Measurements from ENCODE around the gene GAPT. TPM values are rescaled to one million over a fixed set of nuclear protein-coding genes. Genes with fewer than 3 reads are reported as not detected.
A peak's percentile ranks its signal among the peaks of the same experiment; 100 is the strongest.

The GAPT gene
- total RNA-seq, 1 donor from 2014 or later, result 39.8 TPM

- ATAC-seq (ENCODE audit: low read depth) (peak; percentile 87), DNase-seq (no peak)
- peaks cover 3% of the 10 kb centered on the region for H3K36me3 Mint-ChIP-seq (ENCODE audit: low read depth)
- CTCF ChIA-PET, result interaction anchor here (1.1 to 2.2 kb wide), 4 partner anchors 28 to 344 kb away, joined by 4 to 8 read pairs (median 4); partner anchors contain the start of gene PLK2
- POLR2A ChIA-PET, result interaction anchor here (0.7 to 2.5 kb wide), 11 partner anchors 10 to 543 kb away, joined by 3 to 11 read pairs (median 5); partner anchors contain the start of genes GAPT and RAB3C
- peak overlapping the region; percentile 78 for H3K27ac Mint-ChIP-seq
- H3K4me1 Mint-ChIP-seq, result peaks cover 80% of the 10 kb centered on the region
- no peaks in the 10 kb centered on the region for H3K27me3 Mint-ChIP-seq
- no peak for TF ChIP-seq CTCF (IDR thresholded peaks at IDR 0.05)
- H3K4me3 Mint-ChIP-seq, result peak overlapping the region; percentile 62
- intact Hi-C loops (cut with micrococcal nuclease), result loop anchor here (1.0 to 10.0 kb wide), 5 partner anchors 15 to 1059 kb away; partner anchors contain the start of genes GAPT, PLK2 and RAB3C
- peaks cover 7% of the 10 kb centered on the region for H3K9me3 Mint-ChIP-seq
These were observed 14.9 kb downstream of the GAPT start for GRCh38 chr5:58505971-58506640.

DNA sequence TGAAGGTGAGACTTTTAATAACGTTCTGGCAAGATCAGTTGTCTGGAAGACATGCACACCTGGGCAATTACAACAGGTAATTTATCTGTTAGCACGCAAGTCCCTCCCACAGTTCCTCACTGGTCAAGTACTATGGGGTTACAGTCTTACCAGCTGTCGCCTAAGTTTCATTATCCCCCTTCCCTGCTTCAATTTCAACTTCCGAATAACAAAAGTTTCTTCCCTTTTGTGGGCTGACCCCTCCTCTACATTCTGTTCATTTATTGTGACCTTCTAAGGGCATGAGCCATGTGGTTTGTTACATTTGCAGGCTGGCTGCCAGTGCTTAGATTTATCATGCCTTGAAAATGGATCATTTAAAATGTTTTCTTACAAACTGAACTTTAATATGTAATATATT lies 16.5 kb downstream of the GAPT start:
- Mint-ChIP-seq H3K27me3 (no peaks in the 10 kb centered on the region), H3K4me1 (peaks cover 66% of the 10 kb centered on the region), H3K36me3 (ENCODE audit: low read depth) (peaks cover 4% of the 10 kb centered on the region), H3K27ac (no peak overlapping the region), H3K9me3 (peaks cover 12% of the 10 kb centered on the region), H3K4me3 (no peak overlapping the region)
- DNase-seq (no peak), ATAC-seq (ENCODE audit: low read depth) (no peak)
- CTCF ChIA-PET, result interaction anchor here (0.9 kb wide), 1 partner anchor 48 kb away, joined by 4 read pairs; the partner anchor contains the start of gene PLK2
- TF ChIP-seq CTCF (IDR thresholded peaks at IDR 0.05), result no peak
- POLR2A ChIA-PET, result interaction anchor here (0.8 to 1.3 kb wide), 4 partner anchors 15 to 1599 kb away, joined by 3 to 4 read pairs (median 3); partner anchors contain the start of gene RAB3C
- intact Hi-C loops (cut with micrococcal nuclease), result loop anchor here (2.0 to 10.0 kb wide), 3 partner anchors 47 to 1057 kb away; partner anchors contain the start of genes PLK2 and RAB3C

- ChIA-PET POLR2A (no interaction called here), CTCF (no interaction called here)
- DNase-seq, result no peak
- peaks cover 35% of the 10 kb centered on the region for H3K36me3 Mint-ChIP-seq (ENCODE audit: low read depth)
- no peak overlapping the region for H3K27ac Mint-ChIP-seq
- peaks cover 51% of the 10 kb centered on the region for H3K9me3 Mint-ChIP-seq
- TF ChIP-seq CTCF (IDR thresholded peaks at IDR 0.05), result no peak
- no peaks in the 10 kb centered on the region for H3K27me3 Mint-ChIP-seq
- no peak for ATAC-seq (ENCODE audit: low read depth)
- no peaks in the 10 kb centered on the region for H3K4me1 Mint-ChIP-seq
- no peak overlapping the region for H3K4me3 Mint-ChIP-seq
- intact Hi-C loops (cut with micrococcal nuclease), result no loop called here
These were observed 26.0 kb downstream of the GAPT start for GRCh38 chr5:58517198-58517597.

GRCh38 chr5:58523956-58524355 lies 32.7 kb downstream of the GAPT start:
- no peak overlapping the region for H3K4me3 Mint-ChIP-seq
- intact Hi-C loops (cut with micrococcal nuclease), result no loop called here
- DNase-seq (no peak), ATAC-seq (ENCODE audit: low read depth) (no peak)
- POLR2A ChIA-PET, result no interaction called here
- H3K9me3 Mint-ChIP-seq, result peaks cover 16% of the 10 kb centered on the region
- TF ChIP-seq CTCF (IDR thresholded peaks at IDR 0.05), result no peak
- no peak overlapping the region for H3K27ac Mint-ChIP-seq
- peaks cover 9% of the 10 kb centered on the region for H3K36me3 Mint-ChIP-seq (ENCODE audit: low read depth)
- H3K4me1 Mint-ChIP-seq, result peaks cover 7% of the 10 kb centered on the region
- H3K27me3 Mint-ChIP-seq, result no peaks in the 10 kb centered on the region
- CTCF ChIA-PET, result interaction anchor here (0.9 to 1.4 kb wide), 2 partner anchors 20 to 326 kb away, joined by 3 to 5 read pairs; no protein-coding TSS in a partner anchor

- intact Hi-C loops (cut with micrococcal nuclease), result no loop called here
- H3K4me3 Mint-ChIP-seq, result no peak overlapping the region
- DNase-seq, result no peak
These were observed 33.3 kb downstream of the GAPT start for GRCh38 chr5:58524571-58524970.

More at GRCh38 chr5:58524571-58524970, 33.3 kb downstream of the GAPT start:
- Mint-ChIP-seq H3K27ac (no peak overlapping the region), H3K9me3 (peaks cover 14% of the 10 kb centered on the region), H3K36me3 (ENCODE audit: low read depth) (peaks cover 4% of the 10 kb centered on the region), H3K4me1 (peaks cover 12% of the 10 kb centered on the region), H3K27me3 (no peaks in the 10 kb centered on the region)
- ChIA-PET POLR2A (no interaction called here), CTCF (interaction anchor here (0.9 to 1.4 kb wide), 2 partner anchors 21 to 326 kb away, joined by 3 to 5 read pairs; no protein-coding TSS in a partner anchor)
- no peak for ATAC-seq (ENCODE audit: low read depth)
- TF ChIP-seq CTCF (IDR thresholded peaks at IDR 0.05), result no peak

Data from activated B cell treated with CpG ODN at 0.5 μM for 24 hours (primary cell).